A549 (cell line): ENCODE data around the gene KIF18A. TPM values are rescaled to one million over a fixed set of nuclear protein-coding genes. Genes with fewer than 3 reads are reported as not detected.

ENCODE experiments used
- ATAC-seq, 2 experiments: fragments of 200-7000 bp in 1 of 2; fragments of >200 bp in 1 of 2; cut with Nextera tagmentation in 1 of 2; cut with Tn5 transposase in 1 of 2; 3 replicates each; pipeline versions ENCODE4 v1.8.0 to v1.9.1; 2018 to 2020; ENCODE audit warnings: mild to moderate bottlenecking in 1 of 2, moderate library complexity in 1 of 2
- CTCF ChIA-PET: fragments of 300-600 bp; sonication (Branson Sonifier 250); formaldehyde crosslinking; extraction: SDS; loops from one replicate; lab custom pipeline; 2021; ENCODE audit warnings: antibody characterized with exemption, inconsistent platforms; lab: Yijun Ruan, JAX
- POLR2A ChIA-PET: fragments of 350-600 bp; formaldehyde crosslinking; extraction: SDS; loops from one replicate; lab custom pipeline; 2021; ENCODE audit warnings: antibody characterized with exemption, inconsistent platforms; lab: Yijun Ruan, JAX
- DNase-seq, 2 experiments: peaks; one replicate each; pipeline versions ENCODE4 v3.0.0 to v3.0.0-alpha.2; 2011 to 2016; ENCODE audit warnings: low read depth in 1 of 2, low spot score in 1 of 2
- FAIRE-seq: peaks from 2 replicates; lab custom pipeline; 2011; peaks lifted over from hg19 to GRCh38; lab: Jason Lieb, UNC
- H3K27ac ChIP-seq, 2 experiments: fragments of >200 bp; sonication (Bioruptor Twin); formaldehyde crosslinking; 3 replicates each; pipeline ENCODE4 v1.5.1; 2016 to 2017
- H3K4me1 ChIP-seq: fragments of >200 bp; sonication (Bioruptor Twin); formaldehyde crosslinking; 3 replicates; pipeline ENCODE4 v1.6.1; 2016
- H3K4me2 ChIP-seq: fragments of >200 bp; sonication (Bioruptor Twin); formaldehyde crosslinking; 3 replicates; pipeline ENCODE4 v1.6.1; 2016
- H3K4me3 ChIP-seq: fragments of >200 bp; sonication (Bioruptor Twin); formaldehyde crosslinking; 3 replicates; pipeline ENCODE4 v1.5.1; 2016
- H3K9me3 ChIP-seq: fragments of >200 bp; sonication (Bioruptor Twin); formaldehyde crosslinking; 3 replicates; pipeline ENCODE4 v1.6.1; 2016
- BCL3 ChIP-seq: fragments of >200 bp; sonication (Bioruptor Twin); formaldehyde crosslinking; IDR thresholded peaks from 3 replicates; pipeline ENCODE4 v1.6.1; 2016
- BHLHE40 ChIP-seq: IDR thresholded peaks from 2 replicates; pipeline ENCODE4 v1.6.1; 2012; ENCODE audit warnings: low read depth, low read length, inconsistent platforms
- CBX8 ChIP-seq: fragments of 200-600 bp; sonication (generic); IDR thresholded peaks from 2 replicates; pipeline ENCODE4 v1.6.1; 2016
- CHD2 ChIP-seq: fragments of 150-350 bp; IDR thresholded peaks from 2 replicates; pipeline ENCODE4 v1.6.1; 2014; ENCODE audit warnings: low read length; ENCODE audit not compliant: partially characterized antibody
- CTCF ChIP-seq: fragments of >200 bp; sonication (Bioruptor Twin); formaldehyde crosslinking; IDR thresholded peaks from 3 replicates; pipeline ENCODE4 v1.5.1; 2016
- E2F6 ChIP-seq: IDR thresholded peaks from 2 replicates; pipeline ENCODE4 v1.6.1; 2012; ENCODE audit warnings: low read depth, borderline replicate concordance
- ESRRA ChIP-seq: fragments of 150-350 bp; IDR thresholded peaks from 2 replicates; pipeline ENCODE4 v1.6.1; 2014; ENCODE audit warnings: mild to moderate bottlenecking, low read length, borderline replicate concordance
- FOXS1 ChIP-seq: fragments of 250-450 bp; sonication (Bioruptor Pico); IDR thresholded peaks from 2 replicates; pipeline ENCODE4 v1.5.0; 2020; ENCODE audit warnings: mild to moderate bottlenecking, moderate library complexity
- HES2 ChIP-seq: fragments of >200 bp; sonication (Bioruptor Twin); formaldehyde crosslinking; IDR thresholded peaks from 2 replicates; pipeline ENCODE4 v1.6.1; 2016
- JUN ChIP-seq, 2 experiments: fragments of >200 bp; sonication (Bioruptor Twin); formaldehyde crosslinking; IDR thresholded peaks; 2 replicates in 1 of 2; 3 replicates in 1 of 2; pipeline ENCODE4 v1.6.1; 2016 to 2017
- KDM1A ChIP-seq: fragments of 200-600 bp; sonication (generic); IDR thresholded peaks from 2 replicates; pipeline ENCODE4 v1.6.1; 2016; ENCODE audit warnings: low read depth, mild to moderate bottlenecking
- MAZ ChIP-seq: fragments of 150-350 bp; IDR thresholded peaks from 2 replicates; pipeline ENCODE4 v1.6.1; 2014; ENCODE audit warnings: antibody characterized with exemption, low read depth, low read length, borderline replicate concordance
- MYC ChIP-seq: IDR thresholded peaks from 2 replicates; pipeline ENCODE4 v1.6.1; 2012; ENCODE audit warnings: mild to moderate bottlenecking, inconsistent platforms, low read length, improper control_type of control experiment, borderline replicate concordance
- PBX3 ChIP-seq: IDR thresholded peaks from 2 replicates; pipeline ENCODE4 v1.6.1; 2012
- POLR2A ChIP-seq: IDR thresholded peaks from 2 replicates; pipeline ENCODE4 v1.6.1; 2012; ENCODE audit warnings: mild to moderate bottlenecking, low read length
- SREBF2 ChIP-seq: fragments of 450-650 bp; IDR thresholded peaks from 2 replicates; pipeline ENCODE4 v1.6.1; 2014; ENCODE audit warnings: mild to moderate bottlenecking, moderate library complexity
- TFCP2L1 ChIP-seq: fragments of 250-450 bp; sonication (Bioruptor Pico); IDR thresholded peaks from 2 replicates; pipeline ENCODE4 v1.5.0; 2021; ENCODE audit warnings: mild to moderate bottlenecking
- TP53 ChIP-seq: fragments of 250-450 bp; sonication (Bioruptor Pico); IDR thresholded peaks from 2 replicates; pipeline ENCODE4 v1.5.0; 2021; ENCODE audit warnings: mild to moderate bottlenecking, moderate library complexity
- USF2 ChIP-seq: fragments of 450-650 bp; IDR thresholded peaks from 2 replicates; pipeline ENCODE4 v1.6.1; 2014; ENCODE audit warnings: antibody characterized with exemption
- ZNF302 ChIP-seq: fragments of 250-450 bp; sonication (Bioruptor Pico); IDR thresholded peaks from 2 replicates; pipeline ENCODE4 v1.9.0; 2021; ENCODE audit warnings: inconsistent platforms, mild to moderate bottlenecking, moderate library complexity
- WGBS: methylation state at CpG from one replicate; pipeline ENCODE4 v1.1.6; 2017; ENCODE audit errors: missing lambda C conversion rate; 5-methylcytosine and 5-hydroxymethylcytosine counted together
- polyA plus RNA-seq, 4 experiments: library from polyadenylated mRNA; depleted of rRNA in 3 of 4; stranded (reverse); fragments of >200 nt; fragmentation: RNase III in 1 of 4; extraction: RNeasy Plus Mini Kit Qiagen cat#74134 plus additional on column Dnase treatment in 1 of 4; gene quantifications; 2 replicates in 3 of 4; 3 replicates in 1 of 4; pipeline ENCODE4 v1.2.3, GENCODE V29; 2011 to 2017

The KIF18A gene
- polyA plus RNA-seq, 2 of the 4 experiments (the other 2 are of a cell fraction): 24.8 to 47.2 TPM

- TF ChIP-seq PBX3: no peak
- TF ChIP-seq TP53: no peak
- no peak for TF ChIP-seq HES2
- TF ChIP-seq POLR2A: no peak
- no peak for TF ChIP-seq BCL3
- no peak for TF ChIP-seq KDM1A
Observed at GRCh38 chr11:28040384-28040783, 67.6 kb downstream of the KIF18A start (continued).

- FAIRE-seq: peak; percentile 18
- no peaks in the 10 kb centered on the region for H3K9me3 ChIP-seq
- 61% methylated on average over 1 of the region's 1 CpG for WGBS
Observed at GRCh38 chr11:28038775-28039174, 69.2 kb downstream of the KIF18A start.

GRCh38 chr11:28026634-28027290 lies 81.2 kb downstream of the KIF18A start:
- no peak for ATAC-seq
- no peak overlapping the region for H3K4me2 ChIP-seq
- FAIRE-seq: no peak
- ChIA-PET CTCF (no interaction called here), POLR2A (no interaction called here)
- H3K27ac ChIP-seq: no peak overlapping the region
- no peak for TF ChIP-seq BHLHE40
- no peak for TF ChIP-seq ZNF302 (CRISPR knock-in tag)
- TF ChIP-seq TP53: no peak
- TF ChIP-seq SREBF2: no peak
- TF ChIP-seq FOXS1: no peak
- TF ChIP-seq MAZ: no peak
- no peak for TF ChIP-seq CHD2
- peaks cover 7% of the 10 kb centered on the region for H3K9me3 ChIP-seq
- H3K4me3 ChIP-seq: no peak overlapping the region
- H3K4me1 ChIP-seq: no peaks in the 10 kb centered on the region
- WGBS: 91% methylated on average over 2 of the region's 2 CpGs
- no peak for DNase-seq

More at GRCh38 chr11:28038775-28039174, 69.2 kb downstream of the KIF18A start:
- Histone ChIP-seq H3K4me1 (peaks cover 19% of the 10 kb centered on the region), H3K27ac (no peak overlapping the region), H3K4me2 (no peak overlapping the region), H3K4me3 (no peak overlapping the region)
- TF ChIP-seq MYC (no peak), E2F6 (no peak), JUN (IDR thresholded peaks at IDR 0.05) (no peak)
- CTCF ChIA-PET: no interaction called here
- POLR2A ChIA-PET: no interaction called here
- ATAC-seq (no peak), DNase-seq (no peak)

- Histone ChIP-seq H3K27ac (no peak overlapping the region), H3K4me2 (no peak overlapping the region), H3K9me3 (no peaks in the 10 kb centered on the region), H3K4me1 (no peaks in the 10 kb centered on the region), H3K4me3 (no peak overlapping the region)
- WGBS: 89% methylated on average over 2 of the region's 2 CpGs
- TF ChIP-seq TFCP2L1 (CRISPR knock-in tag) (no peak), TP53 (no peak), CBX8 (no peak), CTCF (no peak), ESRRA (no peak), CHD2 (no peak), PBX3 (no peak), USF2 (no peak)
- POLR2A ChIA-PET: no interaction called here
- CTCF ChIA-PET: no interaction called here
- FAIRE-seq (no peak), ATAC-seq (no peak), DNase-seq (no peak)
Observed at GRCh38 chr11:28017816-28018215, 90.1 kb downstream of the KIF18A start.
